GM21717 (cell line): Measurements from ENCODE around the gene CLEC2A.
"Not testable (repeated sequence)": the region's sequence is repeated elsewhere in the genome, so short reads cannot be mapped to it uniquely, and the experiment has no call there.

Experiments used
- ATAC-seq: cut with Tn5 transposase; IDR thresholded peaks from one replicate; pipeline ENCODE4 v1.9.1; 2021; ENCODE audit warnings: mild to moderate bottlenecking, moderate library complexity; ENCODE audit not compliant: unreplicated experiment

CLEC2A gene

GRCh38 chr12:9883175-9883574, 49.0 kb downstream of the CLEC2A start:
- ATAC-seq, result no peak

DNA sequence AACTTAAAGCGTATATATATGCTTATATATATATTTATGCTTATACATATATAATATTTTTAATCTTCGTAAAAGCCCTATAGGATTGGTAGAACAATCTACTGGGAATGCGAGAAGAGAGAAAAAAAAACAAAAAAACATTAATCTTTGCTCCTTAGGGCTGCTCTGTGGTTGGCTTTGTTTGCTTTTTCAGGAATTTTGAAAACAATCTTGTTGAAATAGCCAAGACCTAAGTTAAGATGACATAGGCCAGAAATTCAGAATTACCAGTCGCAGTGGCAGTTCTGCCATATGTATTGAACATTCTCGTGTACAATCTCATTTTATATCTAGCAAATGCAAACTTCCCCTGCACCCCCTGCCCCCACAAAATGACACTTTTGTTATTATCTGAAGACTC, 50.2 kb downstream of the CLEC2A start:
- no peak for ATAC-seq

- ATAC-seq, result no peak
These were observed 50.9 kb downstream of the CLEC2A start, which contains the start of gene KLRF2 for GRCh38 chr12:9881246-9881645. TSS of gene KLRF2 (plus strand) at chr12:9881489. CDS start at chr12:9881596, 107 bp downstream.

- ATAC-seq, result no peak
These were observed 51.6 kb downstream of the CLEC2A start for GRCh38 chr12:9880532-9881078.

DNA sequence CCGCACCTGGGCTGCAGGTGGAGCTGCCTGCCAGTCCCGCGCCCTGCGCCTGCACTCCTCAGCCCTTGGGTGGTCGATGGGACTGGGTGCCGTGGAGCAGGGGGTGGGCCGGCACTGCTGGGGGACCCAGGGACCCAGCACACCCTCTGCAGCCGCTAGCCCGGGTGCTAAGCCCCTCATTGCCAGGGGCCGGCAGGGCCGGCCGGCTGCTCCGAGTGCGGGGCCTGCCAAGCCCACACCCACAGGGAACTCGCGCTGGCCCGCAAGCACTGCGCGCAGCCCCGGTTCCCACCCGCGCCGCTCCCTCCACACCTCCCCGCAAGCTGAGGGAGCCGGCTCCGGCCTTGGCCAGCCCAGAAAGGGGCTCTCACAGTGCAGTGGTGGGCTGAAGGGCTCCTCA, 56.0 kb downstream of the CLEC2A start:
- ATAC-seq, result not testable (repeated sequence)

DNA sequence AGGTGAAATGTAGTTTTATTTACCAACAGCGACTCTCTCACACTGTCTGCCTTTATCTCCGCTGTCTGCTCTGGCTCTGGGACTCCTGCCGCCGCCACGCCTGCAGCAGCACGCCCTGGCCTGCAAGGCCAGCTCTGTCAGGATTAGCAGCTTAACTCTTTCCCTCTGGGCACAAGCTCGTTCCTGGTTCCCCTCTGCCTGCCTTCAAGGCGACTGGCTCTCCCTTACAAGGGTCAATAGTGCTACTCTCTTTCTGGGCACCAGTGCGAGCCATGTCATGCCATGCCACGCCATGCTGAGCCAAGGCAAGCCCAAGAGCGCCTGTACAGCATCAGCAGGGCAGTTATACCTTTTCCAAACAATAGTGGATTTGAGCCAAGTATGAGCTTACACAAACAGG, 59.4 kb downstream of the CLEC2A start:
- ATAC-seq, result no peak

- no peak for ATAC-seq
These were observed 60.0 kb downstream of the CLEC2A start for GRCh38 chr12:9872162-9872561.

DNA sequence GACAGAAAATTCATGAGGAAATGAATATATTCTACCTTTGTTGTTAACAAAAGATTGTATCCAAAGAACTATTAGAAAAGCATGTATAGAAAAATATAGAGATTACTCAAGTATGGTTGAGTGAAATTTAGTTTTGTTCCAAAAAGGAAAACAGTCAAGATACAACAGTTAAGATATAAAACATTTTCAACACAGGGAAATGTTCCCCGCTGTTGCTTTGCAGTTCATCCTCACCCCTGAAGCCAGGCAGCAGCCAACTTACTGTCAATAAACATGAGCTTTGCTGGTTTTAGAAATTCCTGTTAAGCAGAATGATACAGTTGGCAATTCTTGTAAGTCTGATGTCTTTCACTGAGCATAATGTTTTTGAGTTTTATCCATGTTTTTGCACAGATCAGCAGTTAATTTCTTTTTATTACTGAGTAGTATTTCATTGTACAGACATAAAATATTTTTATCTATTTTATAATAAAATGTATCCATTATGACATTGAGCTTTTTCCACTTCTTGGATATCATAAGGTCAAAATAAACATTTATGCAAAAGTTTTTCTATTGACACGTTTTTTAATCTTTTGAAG, 61.8 kb downstream of the CLEC2A start:
- ATAC-seq, result no peak

DNA sequence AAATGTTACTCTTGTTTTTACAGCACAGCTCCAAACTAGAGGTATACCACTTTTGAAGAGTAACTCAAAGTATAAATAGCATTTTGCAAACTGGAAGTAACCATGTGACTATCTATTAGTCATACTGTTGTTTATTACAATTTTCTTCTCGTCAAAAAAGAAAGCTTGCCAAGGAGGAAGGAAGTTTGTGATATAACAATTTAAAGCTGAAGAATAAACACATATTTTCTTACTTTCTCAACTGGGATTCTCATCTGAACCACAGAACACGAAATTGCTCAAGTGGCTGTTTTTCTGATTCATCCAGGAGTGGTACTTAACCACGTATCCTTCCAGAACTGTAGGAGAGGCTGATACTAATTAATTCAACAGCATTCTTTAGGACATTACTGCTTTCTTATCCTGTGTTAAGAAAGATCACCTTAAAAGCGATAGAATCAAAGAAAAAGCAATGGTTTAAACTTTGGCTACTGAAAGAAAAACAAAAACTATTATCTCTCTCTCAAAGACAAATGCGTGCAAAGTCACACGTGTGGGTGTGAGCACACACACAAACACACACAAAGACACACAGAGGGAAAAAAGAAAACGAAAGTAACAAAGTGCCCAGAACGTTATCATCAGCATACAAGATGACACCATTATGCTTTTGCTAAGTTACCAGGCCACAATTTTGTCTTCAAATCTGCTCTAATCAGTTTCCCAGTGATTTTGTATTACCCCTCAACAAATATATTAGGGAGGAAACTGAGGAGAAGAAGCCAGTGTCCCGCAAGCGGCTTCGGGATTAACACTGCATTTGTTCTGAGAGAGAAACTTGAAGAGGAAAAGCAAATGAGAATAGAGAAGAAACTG, 62.6 kb downstream of the CLEC2A start, which contains the start of gene CLEC2B:
Gene CLEC2B, minus strand, starts transcription at position 48 of the 855 bp plus-strand sequence.
- ATAC-seq, result peak; percentile 66

DNA sequence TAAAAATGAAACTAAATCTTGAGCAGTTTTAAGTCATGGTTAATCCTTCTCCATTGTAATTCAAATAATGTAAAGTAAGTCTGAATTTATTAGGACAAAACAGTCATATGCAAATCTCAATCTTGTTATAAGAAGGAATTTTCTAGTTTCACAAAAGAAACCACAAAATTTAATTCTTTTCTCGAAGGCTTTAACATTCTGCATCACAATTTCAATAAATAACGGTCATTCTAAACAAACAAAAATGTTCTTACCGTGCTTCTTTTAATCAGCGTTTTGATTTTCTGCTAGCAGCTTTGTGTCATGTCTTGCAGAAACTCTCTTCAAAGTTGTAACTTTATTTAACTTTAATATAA, 63.2 kb downstream of the CLEC2A start:
- ATAC-seq, result no peak

DNA sequence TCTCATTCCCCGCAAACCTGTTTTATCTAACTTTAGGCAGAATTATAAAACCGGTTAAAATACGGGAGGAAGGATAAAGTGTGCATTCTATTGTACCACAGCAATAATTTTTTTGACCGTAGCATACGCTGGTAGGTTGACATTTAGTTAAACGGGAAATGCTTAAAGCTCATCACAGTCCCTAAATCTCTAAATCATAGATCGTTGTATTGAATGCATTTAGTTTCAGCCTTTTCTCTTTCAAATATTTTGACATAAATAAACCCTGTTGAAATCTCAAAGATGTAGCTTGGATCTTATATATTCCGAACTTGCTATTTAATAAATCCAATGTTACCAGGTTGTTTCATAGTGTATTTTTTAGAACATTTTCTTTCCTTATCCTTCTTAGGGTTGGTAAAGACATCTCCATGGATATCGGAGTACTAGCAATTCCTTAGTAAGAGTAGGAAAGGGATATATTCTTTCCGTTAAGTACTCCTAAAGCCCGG, 63.8 kb downstream of the CLEC2A start:
- ATAC-seq, result no peak

DNA sequence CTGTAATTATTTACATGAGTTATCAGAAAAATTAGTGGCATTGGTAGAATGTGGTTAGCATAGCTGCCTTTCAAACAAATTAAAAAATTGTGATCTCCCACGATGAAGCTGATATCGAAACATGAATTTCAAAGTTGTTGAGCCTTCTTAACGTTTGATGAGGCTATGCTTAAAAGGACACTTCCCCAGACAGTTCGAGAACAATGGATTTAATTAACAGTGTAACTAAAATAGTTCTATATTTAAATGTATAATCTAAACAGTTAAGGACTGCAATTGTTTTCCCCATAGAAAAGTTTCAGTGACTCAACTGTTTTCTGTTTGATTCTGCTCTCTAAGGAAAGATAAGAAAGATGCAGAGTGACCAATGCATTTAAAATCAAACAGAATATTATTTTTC, 64.6 kb downstream of the CLEC2A start:
- ATAC-seq, result no peak

- no peak for ATAC-seq
These were observed 65.3 kb downstream of the CLEC2A start for GRCh38 chr12:9866860-9867269.

GRCh38 chr12:9864913-9865675, 67.1 kb downstream of the CLEC2A start:
- no peak for ATAC-seq
